ENCODE data around the gene KRTAP4-1.
"Not testable (repeated sequence)": the region's sequence is repeated elsewhere in the genome, so short reads cannot be mapped to it uniquely, and the experiment has no call there.

KRTAP4-1 gene

DNA sequence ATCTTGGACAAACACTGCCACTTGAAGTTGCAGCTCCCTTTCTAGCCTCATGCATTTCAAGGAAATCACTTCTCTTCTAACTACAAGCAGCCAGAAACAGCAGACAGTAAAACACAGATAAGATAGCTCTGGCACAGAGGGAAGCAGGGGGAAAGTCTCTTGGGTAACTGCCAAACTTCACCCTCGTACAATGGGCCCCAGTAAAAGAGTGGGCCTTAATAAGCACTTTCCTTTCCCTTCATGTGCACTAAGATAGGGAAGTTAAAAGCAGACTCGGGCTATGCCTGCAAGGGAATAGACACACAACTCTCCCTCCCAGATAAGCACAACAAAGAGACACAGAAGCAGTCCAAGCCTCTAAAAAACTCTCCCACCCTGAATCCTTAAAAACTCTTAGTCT, 30.9 kb downstream of the KRTAP4-1 start:
- Mint-ChIP-seq H3K27ac (no peak overlapping the region), H3K4me1 (ENCODE audit: low read depth) (peaks cover 18% of the 10 kb centered on the region), H3K27me3 (peaks cover 7% of the 10 kb centered on the region), H3K36me3 (ENCODE audit: low read depth) (no peaks in the 10 kb centered on the region), H3K4me3 (no peak overlapping the region), H3K9me3 (no peaks in the 10 kb centered on the region)
- intact Hi-C loops (cut with micrococcal nuclease), result no loop called here

GRCh38 chr17:41151525-41151924, 33.2 kb downstream of the KRTAP4-1 start:
- H3K27ac Mint-ChIP-seq, result no peak overlapping the region
- peaks cover 12% of the 10 kb centered on the region for H3K4me1 Mint-ChIP-seq (ENCODE audit: low read depth)
- intact Hi-C loops (cut with micrococcal nuclease), result no loop called here
- no peaks in the 10 kb centered on the region for H3K36me3 Mint-ChIP-seq (ENCODE audit: low read depth)
- H3K27me3 Mint-ChIP-seq, result peaks cover 7% of the 10 kb centered on the region
- H3K9me3 Mint-ChIP-seq, result no peaks in the 10 kb centered on the region
- no peak overlapping the region for H3K4me3 Mint-ChIP-seq

- Mint-ChIP-seq H3K27me3 (peaks cover 7% of the 10 kb centered on the region), H3K4me1 (ENCODE audit: low read depth) (peaks cover 12% of the 10 kb centered on the region), H3K36me3 (ENCODE audit: low read depth) (no peaks in the 10 kb centered on the region), H3K9me3 (no peaks in the 10 kb centered on the region), H3K27ac (no peak overlapping the region), H3K4me3 (no peak overlapping the region)
- intact Hi-C loops (cut with micrococcal nuclease), result no loop called here
Observed at GRCh38 chr17:41150026-41150425, 34.7 kb downstream of the KRTAP4-1 start.

DNA sequence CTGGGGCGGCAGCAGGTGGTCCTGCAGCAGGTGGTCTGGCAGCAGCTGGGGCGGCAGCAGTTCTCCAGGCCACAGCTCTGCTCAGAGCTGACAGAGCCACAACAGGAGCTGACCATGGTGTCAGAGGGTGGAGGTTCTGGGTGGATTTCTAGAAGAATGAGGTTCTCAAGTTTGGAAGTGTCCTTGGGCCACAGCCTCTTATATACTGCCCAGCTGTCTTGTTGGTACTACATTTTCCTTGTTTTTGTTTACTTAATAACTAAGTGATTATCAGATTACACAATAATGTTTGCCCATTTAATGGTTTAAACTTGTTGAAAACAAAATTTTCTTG, 35.1 kb downstream of the KRTAP4-1 start, which contains the start of gene KRTAP4-5:
Gene KRTAP4-5, minus strand, starts transcription at position 174 of the 334 bp plus-strand sequence. Its CDS starts 58 bp downstream, at position 116.
- Mint-ChIP-seq H3K27me3 (peaks cover 7% of the 10 kb centered on the region), H3K4me1 (ENCODE audit: low read depth) (peaks cover 12% of the 10 kb centered on the region), H3K9me3 (no peaks in the 10 kb centered on the region), H3K4me3 (no peak within 1 kb of the TSS), H3K36me3 (ENCODE audit: low read depth) (no peaks in the 10 kb centered on the region), H3K27ac (no peak within 1 kb of the TSS)
- intact Hi-C loops (cut with micrococcal nuclease), result no loop called here

- intact Hi-C loops (cut with micrococcal nuclease); H3K4me3 Mint-ChIP-seq; H3K9me3 Mint-ChIP-seq; H3K27ac Mint-ChIP-seq; H3K36me3 Mint-ChIP-seq (ENCODE audit: low read depth); H3K4me1 Mint-ChIP-seq (ENCODE audit: low read depth); H3K27me3 Mint-ChIP-seq: not testable (repeated sequence)
Observed at GRCh38 chr17:41148971-41149651, 35.6 kb downstream of the KRTAP4-1 start.

GRCh38 chr17:41147531-41148204, 37.0 kb downstream of the KRTAP4-1 start:
- Mint-ChIP-seq H3K27me3 (peaks cover 7% of the 10 kb centered on the region), H3K36me3 (ENCODE audit: low read depth) (no peaks in the 10 kb centered on the region), H3K27ac (no peak overlapping the region), H3K9me3 (peaks cover 17% of the 10 kb centered on the region), H3K4me1 (ENCODE audit: low read depth) (no peaks in the 10 kb centered on the region), H3K4me3 (no peak overlapping the region)
- intact Hi-C loops (cut with micrococcal nuclease), result no loop called here

DNA sequence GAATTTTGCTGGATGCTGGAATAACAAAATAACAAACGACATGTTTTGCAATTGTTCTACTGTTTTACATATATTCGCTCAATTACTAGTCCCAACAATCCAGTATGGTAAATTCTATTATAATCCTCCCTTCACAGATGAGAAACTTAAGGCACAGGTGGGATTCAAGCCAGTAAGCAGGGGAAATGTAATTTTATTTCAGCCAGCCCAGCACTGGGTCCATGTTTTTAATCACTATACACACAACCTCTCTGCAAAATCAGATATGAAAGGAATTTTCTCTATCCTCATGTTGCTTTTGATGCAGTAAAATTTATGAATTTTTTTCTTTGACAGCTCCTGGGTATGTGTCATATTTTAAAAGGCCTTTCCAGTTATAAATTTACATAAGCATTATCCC, 39.5 kb downstream of the KRTAP4-1 start:
- intact Hi-C loops (cut with micrococcal nuclease), result no loop called here
- peaks cover 5% of the 10 kb centered on the region for H3K4me1 Mint-ChIP-seq (ENCODE audit: low read depth)
- peaks cover 33% of the 10 kb centered on the region for H3K9me3 Mint-ChIP-seq
- no peak overlapping the region for H3K4me3 Mint-ChIP-seq
- no peak overlapping the region for H3K27ac Mint-ChIP-seq
- peaks cover 7% of the 10 kb centered on the region for H3K27me3 Mint-ChIP-seq
- H3K36me3 Mint-ChIP-seq (ENCODE audit: low read depth), result no peaks in the 10 kb centered on the region

GRCh38 chr17:41144846-41145245, 39.9 kb downstream of the KRTAP4-1 start:
- Mint-ChIP-seq H3K9me3 (peaks cover 37% of the 10 kb centered on the region), H3K27ac (no peak overlapping the region), H3K36me3 (ENCODE audit: low read depth) (no peaks in the 10 kb centered on the region), H3K4me3 (no peak overlapping the region), H3K27me3 (peaks cover 7% of the 10 kb centered on the region), H3K4me1 (ENCODE audit: low read depth) (peaks cover 5% of the 10 kb centered on the region)
- intact Hi-C loops (cut with micrococcal nuclease), result no loop called here

DNA sequence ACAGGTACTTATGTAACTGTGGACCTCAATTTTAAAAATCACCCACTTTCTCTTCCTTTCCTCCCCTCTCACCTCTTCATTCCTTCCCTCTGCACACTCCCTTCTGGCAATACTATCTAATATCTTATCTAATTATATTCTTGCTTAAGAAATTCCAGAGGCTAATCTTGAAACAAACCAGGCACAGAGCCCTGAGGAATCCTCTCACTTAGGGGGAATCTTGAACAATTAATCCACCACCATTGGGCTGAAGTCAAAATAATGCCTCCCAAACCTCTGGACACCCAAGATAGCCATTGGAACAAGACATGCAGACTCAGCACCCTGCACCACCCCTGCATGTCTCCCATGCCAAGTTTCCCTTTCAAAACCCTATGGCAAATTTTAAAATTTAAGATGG, 43.4 kb downstream of the KRTAP4-1 start:
- Mint-ChIP-seq H3K27ac (no peak overlapping the region), H3K9me3 (peaks cover 55% of the 10 kb centered on the region), H3K27me3 (peaks cover 3% of the 10 kb centered on the region), H3K4me1 (ENCODE audit: low read depth) (peaks cover 5% of the 10 kb centered on the region), H3K36me3 (ENCODE audit: low read depth) (no peaks in the 10 kb centered on the region), H3K4me3 (no peak overlapping the region)
- intact Hi-C loops (cut with micrococcal nuclease), result no loop called here

DNA sequence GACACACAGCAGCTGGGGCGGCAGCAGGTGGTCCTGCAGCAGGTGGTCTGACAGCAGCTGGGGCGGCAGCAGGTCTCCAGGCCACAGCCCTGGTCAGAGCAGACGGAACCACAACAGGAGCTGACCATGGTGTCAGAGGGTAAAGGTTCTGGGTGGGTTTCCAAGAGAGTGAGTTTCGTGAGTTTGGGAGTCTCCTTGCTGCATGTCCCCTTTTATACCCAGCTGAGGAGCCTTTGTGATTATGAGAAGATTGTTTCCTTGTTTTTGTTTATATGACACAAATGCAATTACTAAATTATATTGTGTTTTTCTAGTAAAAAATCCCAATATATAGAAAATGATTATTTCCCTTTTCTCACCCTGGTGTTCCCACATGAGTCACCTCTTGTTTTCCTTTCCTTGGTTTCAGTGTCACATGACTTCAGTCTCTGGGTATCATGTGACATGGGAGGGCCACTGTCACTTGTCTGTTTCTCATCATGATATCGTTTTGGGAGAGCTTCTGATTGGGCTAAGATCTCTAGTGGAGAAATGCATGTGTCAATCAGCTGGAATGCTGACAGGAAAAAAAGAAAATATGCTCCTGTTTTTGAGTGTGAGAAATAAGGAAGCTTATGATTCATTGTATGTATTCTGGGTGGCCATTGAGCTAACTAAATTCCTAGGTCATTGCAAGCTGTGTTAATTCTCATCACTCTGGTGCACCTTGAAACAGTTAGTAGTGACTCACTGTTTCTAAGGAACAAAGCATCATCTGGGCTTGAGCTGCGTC, 44.2 kb downstream of the KRTAP4-1 start, which contains the start of gene KRTAP4-6:
Gene KRTAP4-6, minus strand, starts transcription at position 185 of the 772 bp plus-strand sequence. Its CDS starts 57 bp downstream, at position 128.
- peaks cover 3% of the 10 kb centered on the region for H3K27me3 Mint-ChIP-seq

DNA sequence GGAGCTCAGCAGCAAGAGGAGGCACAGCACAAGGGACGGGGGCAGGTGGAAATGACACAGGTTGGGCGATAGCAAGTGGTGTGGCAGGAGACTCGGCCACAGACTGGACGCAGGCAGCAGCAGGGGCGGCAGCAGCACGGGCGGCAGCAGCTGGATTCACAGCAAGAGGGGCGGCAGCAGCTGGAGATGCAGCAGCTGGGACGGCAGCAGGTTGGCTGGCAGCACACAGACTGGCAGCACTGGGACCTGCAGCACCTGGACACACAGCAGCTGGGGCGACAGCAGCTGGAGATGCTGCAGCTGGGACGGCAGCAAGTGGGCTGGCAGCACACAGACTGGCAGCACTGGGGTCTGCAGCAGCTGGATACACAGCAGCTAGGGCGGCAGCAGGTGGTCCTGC, 44.8 kb downstream of the KRTAP4-1 start:
- H3K27ac Mint-ChIP-seq; H3K27me3 Mint-ChIP-seq; H3K36me3 Mint-ChIP-seq (ENCODE audit: low read depth); H3K4me1 Mint-ChIP-seq (ENCODE audit: low read depth); H3K4me3 Mint-ChIP-seq; intact Hi-C loops (cut with micrococcal nuclease): not testable (repeated sequence)
- peaks cover 55% of the 10 kb centered on the region for H3K9me3 Mint-ChIP-seq

More for the DNA sequence above, 44.2 kb downstream of the KRTAP4-1 start, which contains the start of gene KRTAP4-6:
- intact Hi-C loops (cut with micrococcal nuclease), result no loop called here
- H3K9me3 Mint-ChIP-seq, result peaks cover 55% of the 10 kb centered on the region
- H3K36me3 Mint-ChIP-seq (ENCODE audit: low read depth), result no peaks in the 10 kb centered on the region
- no peak within 1 kb of the TSS for H3K27ac Mint-ChIP-seq
- peaks cover 5% of the 10 kb centered on the region for H3K4me1 Mint-ChIP-seq (ENCODE audit: low read depth)
- no peak within 1 kb of the TSS for H3K4me3 Mint-ChIP-seq
